GM18951 (cell line): Measurements from ENCODE around the gene CDH11.

Experiments
- POLR2A ChIP-seq: IDR thresholded peaks from 4 replicates; pipeline ENCODE4 v1.6.1; 2011; ENCODE audit warnings: mild to moderate bottlenecking; ENCODE audit not compliant: insufficient read length, insufficient read depth; ENCODE audit errors: extremely low read depth
- in situ Hi-C: fragments of 300-500 bp; cut with MboI; formaldehyde crosslinking; loops from one replicate; pipeline ENCODE4 v1.12.0; 2022; ENCODE audit warnings: low sequenced_read_pairs, mixed read lengths, inconsistent platforms; ENCODE audit not compliant: unreplicated experiment

Gene CDH11

DNA sequence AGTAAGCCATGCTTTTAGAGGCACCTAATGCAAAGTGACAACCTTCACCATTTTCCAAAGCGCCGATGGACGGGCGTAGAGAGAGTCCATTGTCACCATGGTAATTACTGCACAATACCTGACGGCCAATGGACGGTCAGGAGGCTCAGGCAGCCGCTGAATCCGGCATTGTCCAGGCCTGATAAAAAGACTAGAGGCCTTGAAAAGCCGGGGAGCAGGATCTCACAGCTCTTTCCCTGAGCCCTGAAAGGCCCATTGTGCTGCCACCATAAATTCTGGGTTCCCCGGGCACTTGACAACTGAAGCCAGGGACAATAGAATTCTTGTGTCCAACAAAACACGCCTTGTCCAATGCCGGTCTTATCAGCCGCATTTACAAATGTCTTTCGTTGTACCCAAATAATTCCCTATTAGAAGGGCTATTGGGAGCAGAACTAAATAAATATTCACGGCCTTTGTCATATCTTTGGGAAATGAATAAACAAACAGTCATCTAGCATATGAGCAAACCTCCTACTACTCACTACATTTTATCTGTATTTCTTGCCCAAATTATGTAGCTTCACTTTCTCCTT lies 62.4 kb downstream of the CDH11 start:
- in situ Hi-C loops, result no loop called here
- TF ChIP-seq POLR2A, result no peak

DNA sequence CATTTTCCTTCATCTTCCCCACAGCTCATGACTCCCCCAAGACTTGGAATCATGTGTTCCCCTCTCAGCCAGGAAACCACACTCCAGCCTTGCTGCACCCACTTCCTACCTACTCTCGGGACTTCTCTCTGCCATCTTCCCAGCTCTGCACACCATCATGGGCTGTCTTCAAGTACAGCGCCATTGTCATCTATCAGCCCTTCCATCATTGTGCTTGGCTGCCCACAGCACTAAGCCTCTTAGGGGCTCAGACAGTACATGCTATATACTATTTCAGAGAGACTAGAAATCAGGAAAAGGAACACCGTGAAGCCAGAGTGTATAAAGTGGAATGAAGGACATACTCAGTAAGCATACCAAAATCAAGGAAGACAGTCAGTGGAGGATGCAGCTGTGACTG lies 64.7 kb downstream of the CDH11 start:
- TF ChIP-seq POLR2A, result no peak
- in situ Hi-C loops, result no loop called here

DNA sequence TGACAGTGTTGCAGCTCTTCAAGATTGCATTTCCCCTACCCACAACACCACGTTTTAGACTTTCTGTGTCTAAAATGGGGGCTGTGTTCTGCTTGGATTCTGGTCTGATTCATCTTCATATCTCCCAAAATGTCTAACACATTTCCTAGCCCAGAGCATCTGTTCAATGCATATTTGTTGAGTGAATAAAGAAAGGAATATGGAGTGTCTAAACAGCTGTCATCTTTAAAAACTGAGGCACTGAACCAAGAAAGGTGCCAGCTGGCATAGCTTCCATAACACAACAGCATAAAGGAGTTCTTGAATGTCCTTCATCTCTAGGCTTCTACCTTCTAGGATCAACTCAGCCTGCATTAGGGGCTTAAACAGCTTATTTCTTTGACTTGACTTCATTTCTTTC lies 67.4 kb downstream of the CDH11 start:
- TF ChIP-seq POLR2A, result no peak

DNA sequence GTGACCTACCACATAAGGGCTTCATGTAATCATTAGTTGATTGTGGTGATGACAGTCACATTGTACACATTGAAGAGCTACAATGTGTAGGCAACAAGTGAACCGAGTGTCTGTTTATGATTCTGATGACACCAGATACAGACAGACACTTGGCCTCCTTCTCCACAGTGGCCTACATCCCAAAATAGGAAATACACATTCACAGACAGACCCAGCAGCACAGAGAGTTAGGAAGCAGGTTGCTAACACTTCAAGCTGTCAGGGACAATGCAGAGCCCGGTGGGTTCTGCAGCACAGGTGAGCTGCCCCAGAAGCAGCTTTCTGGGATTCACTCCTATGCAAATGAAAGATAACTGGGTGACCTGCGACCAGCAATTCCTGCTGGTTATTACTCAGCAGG lies 72.2 kb downstream of the CDH11 start:
- no peak for TF ChIP-seq POLR2A
- in situ Hi-C loops, result no loop called here

More for the DNA sequence above, 67.4 kb downstream of the CDH11 start:
- in situ Hi-C loops, result no loop called here

DNA sequence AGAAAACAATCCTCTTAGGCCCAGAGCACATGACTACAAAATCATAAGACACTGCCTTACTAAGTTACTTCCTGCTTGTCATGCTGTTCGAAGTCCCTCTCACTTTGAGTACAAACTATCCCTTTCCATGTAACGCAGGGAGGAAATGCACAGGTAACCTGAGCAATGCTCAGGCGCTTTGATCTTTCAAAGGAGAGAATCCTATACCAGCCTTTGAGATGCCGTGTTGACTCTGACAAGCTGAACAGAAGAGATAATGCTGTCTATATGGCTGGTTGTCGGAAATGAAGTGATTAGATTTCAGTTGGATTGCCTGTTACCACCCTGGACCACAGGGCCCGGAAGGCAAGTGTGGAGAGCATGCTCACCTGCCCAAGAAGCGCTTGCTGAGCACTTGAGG lies 75.9 kb downstream of the CDH11 start:
- no peak for TF ChIP-seq POLR2A
- in situ Hi-C loops, result no loop called here

DNA sequence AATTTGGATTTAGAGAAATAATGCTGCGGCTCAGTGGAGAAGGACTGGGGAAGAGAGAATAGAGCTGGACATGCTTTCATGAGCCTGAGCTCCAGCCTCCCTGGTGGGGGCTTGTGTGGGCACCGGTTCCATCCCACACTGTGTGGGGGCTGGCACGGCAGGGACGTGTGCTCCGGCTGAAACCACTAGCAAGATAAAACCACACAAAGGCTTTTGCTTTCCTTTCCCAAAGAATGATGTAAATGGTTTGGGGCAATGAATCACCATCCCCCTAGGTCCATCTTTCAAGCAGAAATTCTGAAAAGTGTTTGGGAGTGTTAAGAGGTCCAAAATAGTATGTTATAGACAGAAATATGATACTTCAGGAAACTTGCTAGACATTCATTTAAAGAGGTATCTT lies 77.0 kb downstream of the CDH11 start:
- in situ Hi-C loops, result no loop called here
- TF ChIP-seq POLR2A, result no peak

DNA sequence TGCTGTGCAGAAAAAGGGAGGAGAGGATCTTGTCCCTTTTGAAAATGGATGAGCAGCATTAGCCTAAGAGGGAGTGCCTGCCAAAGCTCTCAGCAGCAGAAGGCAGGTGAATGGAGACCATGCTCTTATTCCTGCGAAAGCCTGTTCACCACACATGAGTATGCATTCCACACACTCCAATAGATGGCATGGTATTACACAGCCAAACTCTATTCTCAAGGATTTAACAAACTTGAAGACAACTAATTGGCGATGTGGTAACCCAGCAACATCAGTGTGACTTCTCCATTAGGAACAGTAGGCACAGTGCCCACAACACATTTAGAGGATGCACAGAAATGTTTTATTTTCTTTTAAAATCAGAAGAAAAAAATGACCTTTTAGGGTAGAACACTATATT lies 77.8 kb downstream of the CDH11 start:
- TF ChIP-seq POLR2A, result no peak
- in situ Hi-C loops, result no loop called here

DNA sequence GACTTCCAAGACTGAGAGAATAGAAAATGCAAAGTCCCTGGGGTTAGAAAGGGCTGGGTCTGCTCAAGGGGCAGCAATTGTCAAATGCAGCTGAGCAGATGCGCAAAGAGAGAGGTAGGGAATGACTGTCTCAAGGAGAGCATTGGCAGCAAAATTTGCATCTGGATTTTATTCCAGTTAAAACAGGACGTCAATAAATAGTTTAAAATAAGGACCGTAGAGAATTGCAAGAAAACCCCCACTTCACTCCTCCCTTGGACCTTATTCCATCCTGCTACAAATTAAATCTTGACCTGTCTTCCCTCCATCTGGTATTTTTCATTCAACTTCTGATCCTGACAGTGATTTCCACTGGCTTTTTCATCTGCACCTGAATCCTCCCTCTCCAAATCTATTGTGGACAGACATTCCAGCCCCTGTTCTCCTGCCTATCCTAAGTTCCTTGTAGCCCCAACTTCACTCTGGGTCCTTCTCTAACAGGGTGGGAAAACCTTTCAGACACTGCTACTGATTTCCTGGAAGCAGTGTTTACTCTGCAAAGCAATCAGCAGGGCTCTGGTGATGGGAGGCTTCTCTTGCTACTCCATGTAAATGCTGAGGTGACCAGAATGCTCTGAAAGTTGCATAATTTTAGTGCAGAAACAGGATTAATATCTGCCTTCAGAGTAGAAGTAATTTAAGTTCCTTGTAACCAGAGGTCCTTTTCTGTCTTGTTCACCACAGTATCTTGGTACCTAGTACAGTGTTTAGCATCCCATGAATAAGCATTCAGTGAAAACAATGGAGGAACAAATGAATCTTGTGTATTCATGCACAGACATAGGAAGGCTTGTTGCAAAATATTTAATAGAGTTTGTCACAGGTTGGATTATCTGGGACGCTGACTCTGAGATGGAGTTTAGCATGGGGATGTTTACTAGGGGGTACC lies 79.2 kb downstream of the CDH11 start:
- in situ Hi-C loops, result no loop called here
- TF ChIP-seq POLR2A, result no peak

DNA sequence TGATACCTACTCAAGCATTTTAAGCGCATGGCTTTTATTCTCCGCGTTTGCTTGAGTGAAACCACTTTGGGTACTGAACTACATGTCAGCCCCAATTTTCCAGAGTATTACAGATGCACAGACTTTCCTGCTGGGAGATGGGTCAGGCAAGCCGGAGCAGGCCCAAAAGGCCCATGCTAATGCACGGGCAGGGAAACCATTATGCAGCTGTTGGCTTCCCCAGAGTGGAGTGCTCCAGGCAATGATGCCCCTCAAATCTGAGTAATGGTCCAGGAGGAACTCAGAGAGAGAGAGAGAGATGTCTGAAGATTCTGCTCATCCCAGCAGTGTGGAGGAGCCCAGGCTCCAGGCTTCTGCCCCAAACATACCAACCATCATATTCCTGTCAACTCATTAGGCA lies 80.2 kb downstream of the CDH11 start:
- TF ChIP-seq POLR2A, result no peak
- in situ Hi-C loops, result no loop called here

DNA sequence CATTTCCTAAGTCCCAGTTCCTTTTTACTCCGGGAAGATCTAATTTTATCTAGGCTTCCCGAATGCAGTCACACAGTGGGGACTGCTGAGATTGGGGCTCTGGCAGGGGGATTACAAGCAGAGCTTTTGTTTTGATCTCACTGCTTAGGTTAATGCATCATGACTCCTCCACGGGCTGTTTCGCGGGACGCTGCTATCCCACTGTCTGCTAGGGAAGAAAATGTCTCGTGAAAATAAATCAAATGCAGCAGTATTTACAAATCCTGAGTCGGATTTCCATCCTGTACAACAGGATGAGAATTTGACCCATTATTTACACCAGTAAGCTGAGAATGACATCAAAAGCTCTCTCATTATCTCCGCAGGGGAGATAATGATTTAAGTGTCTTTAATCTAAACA lies 83.8 kb downstream of the CDH11 start:
- TF ChIP-seq POLR2A, result no peak
- in situ Hi-C loops, result no loop called here

DNA sequence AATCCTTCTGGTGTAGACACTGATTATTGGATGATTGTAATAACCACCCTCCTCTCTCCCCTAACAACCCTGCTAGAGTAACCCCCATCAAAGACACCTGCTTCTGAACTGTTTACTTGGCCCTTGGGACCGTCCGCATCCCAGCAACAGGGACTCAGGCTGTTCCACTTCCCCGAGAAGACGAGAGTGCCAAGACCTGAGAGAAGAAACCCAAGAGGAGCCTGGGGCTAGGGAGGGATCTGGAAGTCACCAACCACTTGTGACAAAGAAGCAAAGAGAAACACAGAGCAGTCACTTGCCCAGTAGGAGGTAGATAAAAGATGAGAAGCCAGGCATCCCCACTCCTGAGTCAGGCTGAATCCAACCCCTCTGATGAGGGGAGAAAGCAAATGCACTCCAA lies 84.3 kb downstream of the CDH11 start:
- no peak for TF ChIP-seq POLR2A

DNA sequence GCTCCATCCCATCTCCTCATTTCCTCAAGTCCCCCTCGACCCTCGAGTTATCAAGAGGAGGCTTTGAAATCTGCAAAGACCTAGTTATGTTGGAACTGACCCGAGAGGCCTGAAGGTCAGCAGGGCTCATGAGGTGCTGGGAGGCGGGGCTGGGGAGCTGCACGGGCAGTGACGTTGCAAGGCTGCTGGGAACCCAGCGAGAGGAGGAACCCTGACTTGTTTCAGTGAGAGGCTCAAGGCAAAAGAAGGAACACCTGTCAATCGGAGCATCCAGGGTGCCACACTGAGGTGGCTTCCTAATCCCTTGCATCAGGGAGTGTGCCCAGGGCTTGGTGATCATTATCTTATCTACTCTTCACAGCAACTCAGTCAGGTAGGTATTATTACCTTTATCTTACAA lies 86.9 kb downstream of the CDH11 start:
- no peak for TF ChIP-seq POLR2A
- in situ Hi-C loops, result no loop called here

More for the DNA sequence above, 84.3 kb downstream of the CDH11 start:
- in situ Hi-C loops, result no loop called here

DNA sequence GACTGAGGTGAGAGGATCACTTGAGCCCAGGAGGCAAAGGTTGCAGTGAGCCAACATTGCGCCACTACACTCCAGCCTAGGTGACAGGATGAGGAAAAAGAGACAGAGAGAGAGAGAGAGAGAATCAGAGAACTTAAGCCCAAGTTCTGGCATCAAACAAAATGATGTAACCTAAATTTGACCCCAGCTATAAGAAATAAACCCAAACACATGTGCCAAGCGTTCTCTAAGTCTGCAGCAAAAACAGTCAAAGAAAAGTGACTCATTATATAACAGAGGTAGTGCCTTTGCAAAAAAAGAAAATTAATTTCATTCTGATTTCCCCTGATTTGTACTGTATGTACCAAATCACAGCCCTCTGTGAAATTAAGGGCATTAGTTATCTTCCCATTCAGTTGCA lies 89.5 kb downstream of the CDH11 start:
- no peak for TF ChIP-seq POLR2A

DNA sequence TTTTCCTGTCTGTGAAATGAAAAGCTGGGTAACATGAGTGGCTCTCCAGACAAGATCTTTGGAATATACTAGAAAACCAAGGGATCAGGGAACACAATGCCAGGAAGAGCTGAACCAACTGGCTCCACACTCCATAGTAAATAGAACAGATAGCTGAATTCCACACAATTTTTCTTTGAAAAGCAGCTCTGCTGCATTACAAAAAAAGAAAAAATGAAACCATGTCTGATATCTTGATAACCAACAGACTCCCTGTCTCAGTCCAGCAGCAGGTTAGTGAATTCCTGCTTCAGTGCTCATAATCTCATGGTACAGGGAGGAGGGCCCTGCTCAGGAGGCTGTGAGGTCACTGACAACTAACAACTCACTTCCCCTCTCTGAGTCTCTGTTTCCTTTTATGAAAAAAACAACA lies 97.1 kb downstream of the CDH11 start:
- no peak for TF ChIP-seq POLR2A
- in situ Hi-C loops, result no loop called here

More for the DNA sequence above, 89.5 kb downstream of the CDH11 start:
- in situ Hi-C loops, result no loop called here
